NCI-H1930 (cell line): ENCODE results near the gene CLDN6.

ENCODE experiments used
- DNase-seq, 2 experiments: peaks; one replicate each; lab custom pipeline; 2025; lab: John Stamatoyannopoulos, UW

CLDN6 gene

DNA sequence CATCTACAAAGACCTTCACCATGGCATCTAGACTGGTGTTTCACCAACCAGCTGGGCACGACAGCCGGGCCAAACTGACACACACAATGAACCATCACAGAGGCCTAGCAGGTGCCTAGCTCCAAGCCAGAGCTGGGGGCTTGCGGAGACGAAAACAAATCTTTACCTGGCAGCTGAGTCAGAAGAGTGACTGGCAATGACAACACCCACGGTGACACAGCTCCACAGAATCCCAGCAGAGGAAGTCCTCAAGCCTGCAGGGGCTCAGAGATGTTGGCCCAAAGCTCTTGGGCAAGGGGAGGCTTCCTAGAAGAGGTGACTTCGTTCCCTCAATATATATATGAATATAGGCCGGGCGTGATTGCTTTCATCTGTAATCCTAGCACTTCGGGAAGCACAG lies 33.5 kb upstream of the CLDN6 start:
- no peak for DNase-seq

DNA sequence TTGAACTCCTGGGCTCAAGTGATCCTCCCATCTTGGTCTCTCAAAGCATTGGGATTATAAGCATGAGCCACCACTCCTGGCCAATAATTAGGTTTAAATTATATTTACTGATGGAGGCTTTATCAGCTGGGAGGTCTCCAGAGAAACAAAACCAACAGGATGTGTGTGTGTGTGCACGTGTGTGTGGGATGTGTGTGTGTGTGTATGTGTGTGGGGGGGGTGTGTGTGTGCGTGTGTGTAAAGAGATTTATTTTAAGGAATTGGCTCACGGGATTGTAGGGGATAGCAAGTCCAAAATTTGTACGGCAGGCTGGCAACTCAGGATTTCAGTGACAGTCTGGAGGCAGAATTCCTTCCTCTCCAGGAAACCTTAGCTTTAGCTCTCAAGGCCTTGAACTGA lies 33.0 kb upstream of the CLDN6 start:
- no peak for DNase-seq

- no peak for DNase-seq
These were observed 32.5 kb upstream of the CLDN6 start for GRCh38 chr16:3050487-3050886.

- no peak for DNase-seq
These were observed 32.0 kb upstream of the CLDN6 start for GRCh38 chr16:3049921-3050481.

DNA sequence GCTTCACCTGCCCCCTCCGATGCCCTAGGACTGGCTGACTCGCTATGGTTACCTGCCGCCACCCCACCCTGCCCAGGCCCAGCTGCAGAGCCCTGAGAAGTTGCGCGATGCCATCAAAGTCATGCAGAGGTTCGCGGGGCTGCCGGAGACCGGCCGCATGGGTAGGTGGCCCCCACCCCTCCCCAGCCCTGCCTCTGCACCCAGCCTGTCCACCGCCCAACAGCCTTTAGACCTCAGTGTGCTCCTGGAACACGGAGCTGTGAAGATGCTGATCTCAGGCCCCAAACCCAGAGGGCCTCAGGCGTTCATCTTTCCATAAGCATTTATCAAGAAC lies 29.4 kb upstream of the CLDN6 start:
- DNase-seq: no peak

DNA sequence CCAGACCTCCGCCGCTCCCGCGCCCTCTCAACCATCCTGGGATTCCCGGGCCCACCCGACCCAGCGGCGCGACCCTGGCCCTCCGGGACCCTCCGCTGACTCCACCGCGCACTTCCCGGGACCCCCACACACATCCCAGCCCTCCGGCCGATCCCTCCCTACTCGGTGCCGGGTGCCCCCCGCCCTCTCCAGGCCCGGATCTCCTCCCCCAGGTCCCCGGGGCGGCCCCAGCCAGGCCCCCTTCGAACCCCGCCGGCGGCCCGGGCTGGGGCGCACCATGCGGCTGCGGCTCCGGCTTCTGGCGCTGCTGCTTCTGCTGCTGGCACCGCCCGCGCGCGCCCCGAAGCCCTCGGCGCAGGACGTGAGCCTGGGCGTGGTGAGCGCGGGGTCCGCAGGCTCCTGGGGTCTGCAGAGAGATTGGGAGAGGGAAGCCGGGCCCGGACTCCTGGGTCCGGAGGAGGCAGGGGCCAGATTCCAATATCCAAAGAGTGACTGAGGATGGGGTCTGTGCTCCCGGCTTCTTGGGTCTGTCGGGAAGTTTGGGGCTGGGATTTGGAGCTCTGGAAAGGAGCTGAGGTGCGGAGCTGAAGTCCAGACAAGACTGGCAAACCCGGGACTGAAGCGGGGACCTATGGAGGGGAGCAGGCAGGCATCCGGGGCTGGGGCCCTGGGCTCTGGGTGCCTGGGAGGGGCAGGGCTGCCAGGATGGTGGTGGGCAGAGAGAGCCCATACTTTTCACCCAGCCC lies 28.8 kb upstream of the CLDN6 start:
- no peak for DNase-seq

- no peak for DNase-seq
These were observed 28.0 kb upstream of the CLDN6 start, which contains the start of gene MMP25 for GRCh38 chr16:3045758-3046640. TSS of gene MMP25 (plus strand) at chr16:3046561. CDS start at chr16:3046918, 357 bp downstream.

GRCh38 chr16:3044708-3045107 lies 26.7 kb upstream of the CLDN6 start:
- no peak for DNase-seq

- no peak for DNase-seq
These were observed 24.4 kb upstream of the CLDN6 start for GRCh38 chr16:3042376-3042775.

GRCh38 chr16:3038896-3039295 lies 20.9 kb upstream of the CLDN6 start:
- no peak for DNase-seq

GRCh38 chr16:3038256-3038655 lies 20.3 kb upstream of the CLDN6 start:
- DNase-seq: no peak

DNA sequence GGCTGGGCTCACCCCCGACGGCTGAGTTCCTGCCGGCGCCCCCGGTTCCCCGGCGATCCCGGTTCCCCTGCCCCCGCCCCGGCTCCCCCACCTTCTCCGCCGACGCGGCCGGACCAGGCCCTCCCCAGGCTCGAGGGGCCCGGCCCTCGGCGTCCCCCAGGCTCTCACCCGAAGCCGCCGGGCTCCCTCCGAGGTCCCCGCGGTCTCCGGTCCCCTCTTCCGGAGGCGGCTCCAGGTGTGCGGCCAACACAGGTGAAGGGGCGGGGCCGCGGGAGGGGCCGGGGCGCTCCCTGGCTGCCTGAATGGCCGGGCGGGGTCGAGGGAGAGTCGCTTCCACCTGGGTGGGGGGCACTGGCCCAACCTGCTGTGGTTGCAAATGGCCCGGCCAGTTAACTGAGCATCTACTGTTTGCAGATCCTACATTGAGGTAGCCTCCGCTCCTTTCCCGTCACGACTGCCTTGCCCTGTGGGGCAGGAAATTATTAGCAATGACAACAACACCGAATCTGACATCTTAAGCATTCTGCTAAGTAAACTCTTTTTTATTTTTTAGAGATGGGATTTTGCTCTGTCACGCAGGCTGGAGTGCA lies 18.8 kb upstream of the CLDN6 start, which contains the start of gene BICDL2:
Gene BICDL2 (minus strand): TSS at position 219 of the 590 bp plus-strand sequence. CDS start 1,448 bp downstream, outside the sequence.
- DNase-seq: no peak

GRCh38 chr16:3035972-3036725 lies 18.2 kb upstream of the CLDN6 start:
- DNase-seq: no peak

GRCh38 chr16:3035289-3035971 lies 17.4 kb upstream of the CLDN6 start:
- DNase-seq: no peak

- no peak for DNase-seq
These were observed 14.6 kb upstream of the CLDN6 start for GRCh38 chr16:3032624-3033023.

DNA sequence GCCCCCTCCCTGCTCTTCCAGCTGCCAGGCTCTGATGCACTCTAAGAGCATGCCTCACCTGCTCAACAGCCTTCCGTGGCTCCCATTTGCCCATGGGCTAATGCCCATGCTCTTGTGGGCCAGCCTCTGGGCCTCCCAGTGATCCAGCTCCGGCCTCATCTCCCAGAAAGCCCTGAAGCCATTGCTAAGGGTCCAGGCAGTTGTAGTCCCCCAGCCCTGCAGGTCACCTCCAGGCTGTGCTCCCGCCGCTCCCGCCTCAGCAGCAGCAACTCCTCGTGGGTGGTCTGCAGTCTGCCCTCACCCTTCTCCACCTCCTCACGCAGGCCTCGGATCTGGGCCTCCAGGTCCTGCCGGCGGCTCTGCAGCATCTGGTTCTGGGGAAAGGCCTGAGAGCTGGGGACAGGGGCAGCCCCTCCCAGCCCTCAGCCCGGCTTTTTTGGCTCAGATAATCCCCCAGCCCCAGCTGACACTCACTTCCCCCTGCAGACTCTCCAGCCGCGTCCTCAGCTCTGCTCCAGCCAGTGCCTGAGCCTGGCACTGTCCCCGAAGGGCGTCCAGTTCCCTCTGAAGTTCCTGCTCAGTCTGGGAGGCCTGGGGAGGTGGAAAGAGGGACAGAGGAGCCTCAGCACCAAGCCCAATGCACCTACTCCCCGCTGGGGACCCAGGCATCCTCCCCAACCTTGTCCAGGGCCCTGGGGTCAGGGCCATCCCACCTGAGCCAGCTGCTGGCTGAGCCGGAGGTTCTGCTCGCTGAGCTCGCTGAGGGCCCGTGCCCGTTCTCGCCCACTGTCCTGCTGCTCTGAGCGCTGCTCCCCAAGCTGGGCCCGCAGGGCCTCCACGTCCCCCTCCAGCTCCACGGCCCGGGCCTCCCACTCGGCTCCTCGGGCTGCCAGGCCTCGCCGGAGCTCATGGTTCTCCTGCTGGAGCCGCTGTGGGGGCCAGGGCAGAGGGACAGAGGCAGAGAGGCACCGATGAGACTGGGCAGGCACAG lies 12.5 kb upstream of the CLDN6 start:
- no peak for DNase-seq

DNA sequence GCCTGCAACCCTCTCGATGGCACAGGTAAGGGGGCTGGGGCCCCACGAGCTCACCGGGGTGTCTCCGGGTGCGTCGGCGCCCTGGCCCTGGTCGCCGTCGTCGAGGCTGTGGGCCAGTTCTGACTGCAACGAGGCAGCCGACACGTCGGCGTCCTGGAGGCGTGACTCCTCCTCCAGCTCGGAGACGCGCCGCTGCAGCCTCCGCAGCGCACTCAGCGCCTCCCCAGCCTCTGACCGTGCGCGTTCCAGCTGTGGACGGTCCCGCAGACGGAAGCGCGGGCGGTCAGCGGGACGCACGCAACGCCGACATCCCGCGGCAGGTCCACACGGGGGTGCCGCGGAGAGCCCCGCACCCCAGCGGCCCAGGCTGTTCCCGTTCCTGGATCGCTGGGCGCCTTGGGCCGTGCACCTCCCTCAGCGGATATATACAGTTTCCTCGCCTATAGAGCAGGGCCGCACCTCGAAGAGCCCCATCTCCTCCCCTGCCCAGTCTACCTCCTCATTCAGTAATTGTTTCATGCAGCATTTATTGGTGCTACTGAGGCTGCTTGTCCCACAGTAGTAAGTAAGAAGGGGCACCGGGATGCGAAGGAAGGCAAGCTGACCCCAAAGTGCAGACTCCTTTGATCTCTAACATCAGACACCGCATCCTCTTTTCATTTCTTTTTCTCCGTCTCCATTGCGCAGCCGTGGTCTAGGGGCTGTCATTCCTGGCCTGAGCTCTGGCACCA lies 11.7 kb upstream of the CLDN6 start:
- DNase-seq: peak in 1 of 2 experiments; percentile 42

DNA sequence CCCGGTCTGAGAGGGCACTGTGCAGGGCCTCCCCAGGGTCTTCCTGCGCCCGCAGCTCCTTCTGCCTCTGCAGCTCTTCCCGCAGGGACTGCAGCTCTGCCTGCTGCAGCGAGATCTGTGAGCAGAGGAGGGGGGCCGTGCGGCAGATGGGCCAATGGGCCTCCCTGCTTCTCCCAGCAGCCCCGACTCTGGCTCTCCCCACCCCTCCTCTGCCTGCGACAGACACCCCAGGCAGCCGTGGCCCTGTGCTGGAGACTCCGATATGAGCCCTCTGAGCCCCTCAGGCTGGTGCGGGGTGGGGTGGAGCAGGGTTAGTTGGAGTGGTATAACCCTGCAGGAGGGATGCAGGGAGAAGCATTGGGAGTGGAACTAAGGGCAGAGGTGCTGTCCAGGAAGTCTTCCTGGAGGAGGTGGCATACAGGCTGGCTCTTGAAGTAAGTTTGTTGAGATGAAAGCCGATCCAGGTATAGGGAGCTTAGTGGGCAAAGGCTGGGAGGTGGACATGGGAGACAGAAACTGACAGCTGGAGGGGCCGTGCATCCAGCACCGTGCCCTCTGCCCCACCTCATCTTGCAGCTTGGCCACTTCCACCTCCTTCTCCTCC lies 10.8 kb upstream of the CLDN6 start:
- DNase-seq: no peak
